ENCODE measurements around the gene DHRS4.
"Not testable (repeated sequence)": the region's sequence is repeated elsewhere in the genome, so short reads cannot be mapped to it uniquely, and the experiment has no call there.

The DHRS4 gene

GRCh38 chr14:23941669-23942068 lies 11.9 kb upstream of the DHRS4 start:
- DNase-seq, result no peak

DNA sequence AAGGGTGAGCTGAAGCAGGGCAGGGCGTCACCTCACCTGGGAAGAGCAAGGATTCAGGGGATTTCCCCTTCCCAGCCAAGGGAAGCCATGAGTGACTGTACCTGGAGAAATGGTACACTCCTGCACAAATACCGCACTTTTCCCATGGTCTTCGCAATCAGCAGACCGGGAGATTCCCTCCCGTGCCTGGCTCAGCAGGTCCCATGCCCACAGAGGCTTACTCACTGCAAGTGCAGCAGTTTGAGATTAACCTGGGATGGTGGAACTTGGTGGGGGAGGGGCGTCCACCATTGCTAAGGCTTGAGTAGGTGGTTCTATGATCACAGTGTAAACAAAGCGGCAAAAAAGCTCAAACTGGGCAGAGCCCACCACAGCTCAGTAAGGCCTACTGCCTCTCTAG lies 11.0 kb upstream of the DHRS4 start:
- no peak for DNase-seq

- not testable (repeated sequence) for DNase-seq
These were observed 4.5 kb upstream of the DHRS4 start for GRCh38 chr14:23949069-23949468.

- no peak for DNase-seq
These were observed 3.0 kb upstream of the DHRS4 start for GRCh38 chr14:23950411-23951135.

- DNase-seq, result not testable (repeated sequence)
These were observed 2.5 kb upstream of the DHRS4 start for GRCh38 chr14:23951136-23951466.

- DNase-seq, result no peak
These were observed 1.9 kb upstream of the DHRS4 start for GRCh38 chr14:23951590-23952201.

- not testable (repeated sequence) for DNase-seq
These were observed 480 bp upstream of the DHRS4 start for GRCh38 chr14:23953116-23953463.

DNA sequence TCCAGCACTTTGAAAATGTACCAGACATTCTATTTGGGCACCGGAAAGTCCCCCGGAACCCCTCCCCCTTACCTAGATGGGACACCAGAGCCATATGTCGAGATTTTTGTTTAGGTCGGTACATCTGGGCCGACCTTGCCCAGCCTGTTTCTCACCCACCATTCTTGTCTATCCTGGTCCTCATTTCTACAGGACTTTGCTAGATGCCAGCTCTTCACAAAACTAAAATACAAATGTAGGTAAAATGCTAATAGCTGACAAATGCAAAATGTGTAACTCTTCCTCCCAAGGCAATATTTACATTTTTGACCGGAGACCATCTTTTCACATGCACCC lies 677 bp downstream of the DHRS4 start:
- DNase-seq, result not testable (repeated sequence)

GRCh38 chr14:23954965-23955364 lies 1.4 kb downstream of the DHRS4 start:
- DNase-seq, result not testable (repeated sequence)

GRCh38 chr14:23955811-23956210 lies 2.2 kb downstream of the DHRS4 start:
- DNase-seq, result not testable (repeated sequence)

DNA sequence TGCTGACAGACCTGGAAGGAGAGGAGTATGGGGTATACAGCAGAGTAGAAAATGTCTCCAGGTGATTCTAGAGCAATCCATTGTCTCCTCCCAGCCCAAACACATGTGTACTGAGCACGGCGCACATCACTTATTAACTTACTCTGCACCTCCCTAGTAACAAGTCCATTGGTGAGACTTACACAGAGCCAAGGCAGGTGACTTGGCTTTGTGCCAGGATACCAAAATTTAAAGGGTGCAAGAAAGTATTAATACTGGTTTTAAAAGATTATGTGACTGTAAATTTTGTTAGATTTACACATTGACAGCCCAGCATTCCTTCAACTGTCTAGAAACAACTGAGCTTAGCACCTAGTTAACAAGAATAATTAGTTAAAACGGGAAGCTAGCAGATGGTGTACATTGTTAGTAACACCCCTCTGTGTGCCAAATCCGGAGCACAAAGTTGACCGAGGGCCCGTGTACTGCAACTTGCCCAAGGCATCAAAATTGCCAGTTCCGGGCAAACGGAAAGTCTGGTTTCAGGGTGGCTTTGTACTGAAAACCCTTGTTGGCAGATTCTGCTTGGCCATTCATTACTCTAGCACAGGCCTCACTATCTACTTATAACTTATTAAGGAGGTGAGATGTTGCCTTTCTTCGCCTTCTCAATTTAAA lies 4.5 kb downstream of the DHRS4 start:
- not testable (repeated sequence) for DNase-seq

DNA sequence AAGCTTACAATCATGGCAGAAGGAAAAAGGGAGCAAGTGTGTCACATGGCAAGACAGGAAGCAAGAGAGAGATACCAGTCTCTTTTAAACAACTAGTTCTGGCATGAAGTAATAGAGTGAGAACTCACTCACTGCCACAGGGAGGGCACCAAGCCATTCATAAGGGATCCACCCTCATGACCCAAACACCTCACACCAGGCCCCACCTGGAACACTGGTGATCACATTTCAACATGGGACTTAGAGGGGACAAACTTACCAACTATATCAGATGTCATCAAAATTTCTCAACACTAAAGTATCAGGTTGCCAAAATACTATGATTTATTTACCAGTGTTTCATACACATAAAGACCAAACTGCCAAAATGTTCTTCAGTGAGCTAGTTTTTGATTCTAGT lies 7.3 kb downstream of the DHRS4 start:
- DNase-seq, result not testable (repeated sequence)

- not testable (repeated sequence) for DNase-seq
These were observed 8.1 kb downstream of the DHRS4 start for GRCh38 chr14:23961704-23962103.

DNA sequence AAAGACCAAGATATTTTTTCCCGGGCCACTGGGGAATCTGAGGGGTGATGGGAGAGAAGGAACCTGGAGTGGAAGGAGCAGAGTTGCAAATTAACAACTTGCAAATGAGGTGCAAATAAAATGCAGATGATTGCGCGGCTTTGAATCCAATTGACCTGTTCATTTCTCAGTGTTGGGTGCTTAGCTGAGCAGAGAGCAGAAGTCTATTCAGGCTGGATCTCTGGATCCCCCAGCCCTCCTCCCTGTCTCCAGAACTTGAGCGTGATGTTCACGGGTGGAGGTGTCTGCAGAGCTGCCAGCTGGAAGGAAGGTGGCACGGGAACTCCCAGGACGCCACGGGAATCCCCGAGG lies 15.5 kb downstream of the DHRS4 start:
- DNase-seq, result not testable (repeated sequence)

GRCh38 chr14:23969481-23970282 lies 16.1 kb downstream of the DHRS4 start:
- DNase-seq, result peak; percentile 79

- not testable (repeated sequence) for DNase-seq
These were observed 16.7 kb downstream of the DHRS4 start for GRCh38 chr14:23970283-23970659.

- DNase-seq, result not testable (repeated sequence)
These were observed 19.6 kb downstream of the DHRS4 start for GRCh38 chr14:23973178-23973577.

DNA sequence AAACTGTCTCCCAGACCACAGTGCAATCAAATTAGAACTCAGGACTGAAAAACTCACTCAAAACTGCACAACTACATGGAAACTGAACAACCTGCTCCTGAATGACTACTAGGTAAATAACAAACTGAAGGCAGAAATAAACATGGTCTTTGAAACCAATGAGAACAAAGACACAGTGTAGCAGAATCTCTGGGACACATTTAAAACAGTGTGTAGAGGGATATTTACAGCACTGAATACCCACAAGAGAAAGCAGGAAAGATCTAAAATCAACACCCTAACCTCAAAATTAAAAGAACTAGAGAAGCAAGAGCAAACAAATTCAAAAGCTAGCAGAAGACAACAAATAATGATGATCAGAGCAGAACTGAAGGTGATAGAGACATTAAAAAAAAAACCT lies 20.5 kb downstream of the DHRS4 start:
- not testable (repeated sequence) for DNase-seq

DNA sequence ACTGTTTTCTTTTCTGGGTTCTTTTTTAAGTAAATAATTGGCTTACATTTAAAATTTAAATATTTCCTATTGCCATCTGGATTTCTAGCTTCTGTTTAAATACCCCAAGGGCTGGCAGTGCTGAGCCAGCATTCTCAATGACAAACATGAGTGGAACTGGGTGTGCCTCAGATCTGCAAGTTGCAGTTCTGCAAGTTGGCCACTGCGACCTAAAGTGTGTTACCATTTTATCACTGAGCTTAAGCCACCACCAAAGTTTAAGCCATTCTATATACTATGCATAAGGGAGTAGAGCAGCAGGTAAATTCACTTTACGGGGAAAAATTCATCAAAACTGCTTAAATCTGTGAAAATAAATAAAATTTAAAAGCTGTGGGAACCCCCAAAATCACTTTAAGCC lies 23.6 kb downstream of the DHRS4 start:
- not testable (repeated sequence) for DNase-seq

DNA sequence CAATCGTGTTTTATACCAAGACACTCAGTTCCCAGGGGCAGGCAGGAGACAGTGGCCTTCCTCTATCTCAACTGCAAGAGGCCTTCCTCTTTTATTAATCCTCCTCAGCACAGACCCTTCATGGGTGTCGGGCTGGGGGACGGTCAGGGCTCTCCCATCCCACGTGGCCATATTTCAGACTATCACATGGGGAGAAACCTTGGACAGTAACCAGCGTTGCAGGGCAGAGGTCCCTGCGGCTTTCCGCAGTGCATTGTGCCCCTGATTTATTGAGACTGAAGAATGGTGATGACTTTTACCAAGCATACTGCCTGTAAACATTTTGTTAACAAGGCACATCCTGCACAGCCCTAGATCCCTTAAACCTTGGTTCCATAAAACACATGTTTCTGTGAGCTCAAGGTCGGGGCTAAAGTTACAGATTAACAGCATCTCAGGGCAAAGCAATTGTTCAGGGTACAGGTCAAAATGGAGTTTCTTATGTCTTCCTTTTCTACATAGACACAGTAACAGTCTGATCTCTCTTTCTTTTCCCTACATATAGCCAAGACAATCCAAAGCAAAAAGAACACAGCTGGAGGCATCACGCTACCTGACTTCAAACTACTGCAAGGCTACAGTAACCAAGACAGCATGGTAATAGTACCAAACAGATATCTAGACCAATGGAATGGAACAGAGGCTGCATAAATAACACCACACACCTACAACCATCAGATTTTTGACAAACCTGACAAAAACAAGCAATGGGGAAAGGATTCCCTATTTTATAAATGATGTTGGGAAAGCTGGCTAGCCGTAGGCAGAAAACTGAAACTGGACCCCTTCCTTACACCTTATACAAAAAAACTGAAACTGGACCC lies 28.6 kb downstream of the DHRS4 start:
- not testable (repeated sequence) for DNase-seq

DNA sequence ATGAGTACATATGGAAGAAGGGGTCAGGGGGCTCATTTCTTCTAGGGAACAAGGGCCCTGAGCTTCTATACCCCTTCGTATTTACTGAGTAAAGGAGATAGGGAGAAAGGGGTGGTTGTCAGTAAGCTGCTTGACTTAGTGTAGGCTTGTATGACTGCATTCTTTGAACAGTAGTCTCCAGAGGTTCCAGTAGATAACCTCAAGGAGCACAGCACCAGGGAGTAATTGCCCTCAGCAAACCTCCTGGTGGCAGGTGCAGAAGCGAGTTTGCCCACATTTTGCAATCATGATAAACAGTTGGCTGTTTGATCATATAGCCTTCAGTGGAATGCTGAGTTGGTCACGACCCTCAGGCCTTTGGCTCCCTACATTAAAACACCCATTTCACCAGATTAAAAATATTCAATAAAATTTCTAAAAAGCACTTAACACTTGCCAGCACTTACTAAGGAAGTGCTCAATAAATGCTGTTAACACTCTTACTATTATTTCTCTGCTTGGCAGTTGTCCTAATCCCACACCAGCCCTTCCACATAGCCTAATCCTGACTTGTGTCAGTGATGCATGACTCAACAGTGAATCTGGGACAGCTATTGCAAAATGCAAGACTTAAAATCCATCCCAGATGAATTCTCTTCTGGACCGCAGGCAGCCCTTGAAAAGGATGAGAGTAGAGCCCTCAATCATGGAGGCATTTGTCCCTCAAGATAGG lies 31.5 kb downstream of the DHRS4 start:
- no peak for DNase-seq

- DNase-seq, result not testable (repeated sequence)
These were observed 34.6 kb downstream of the DHRS4 start for GRCh38 chr14:23988223-23988606.
